ENCODE results near the gene GPR179.

GPR179 gene

DNA sequence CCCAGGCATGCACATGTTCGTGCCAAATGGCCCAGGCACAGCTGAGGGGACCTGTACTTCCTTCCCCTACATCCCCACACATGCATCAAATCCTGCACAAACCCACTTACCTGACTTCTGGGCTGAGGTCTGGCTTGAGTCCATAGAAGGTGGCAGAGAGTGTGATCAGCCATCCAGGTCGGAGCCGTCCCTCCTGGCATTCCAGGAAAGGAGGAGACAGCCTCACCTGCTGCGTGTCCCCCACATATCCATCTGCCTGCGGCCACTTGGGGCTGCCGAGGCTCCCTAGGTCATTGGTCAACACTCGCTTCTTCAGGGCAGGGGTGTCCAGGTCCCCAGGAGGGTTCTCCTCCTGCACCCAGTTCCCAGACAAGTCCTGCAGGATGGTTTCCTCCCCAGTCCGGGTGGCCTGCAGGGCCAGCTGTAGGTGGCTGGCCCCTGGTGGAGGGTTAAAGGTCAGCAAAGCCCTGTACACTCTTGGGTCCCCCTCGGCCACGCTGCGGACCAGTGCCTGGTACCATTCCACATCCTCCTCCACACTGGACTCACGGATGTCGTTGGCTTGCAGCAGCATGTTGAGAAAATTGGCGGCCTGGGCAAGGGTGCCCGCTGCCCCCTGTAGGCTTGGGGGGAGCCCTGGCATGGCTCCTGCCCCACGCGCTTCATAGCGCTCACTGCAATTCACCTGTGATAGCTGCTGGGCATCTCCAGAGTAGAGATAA, 709 bp downstream of the GPR179 start:
- TF ChIP-seq, protein P1, sequence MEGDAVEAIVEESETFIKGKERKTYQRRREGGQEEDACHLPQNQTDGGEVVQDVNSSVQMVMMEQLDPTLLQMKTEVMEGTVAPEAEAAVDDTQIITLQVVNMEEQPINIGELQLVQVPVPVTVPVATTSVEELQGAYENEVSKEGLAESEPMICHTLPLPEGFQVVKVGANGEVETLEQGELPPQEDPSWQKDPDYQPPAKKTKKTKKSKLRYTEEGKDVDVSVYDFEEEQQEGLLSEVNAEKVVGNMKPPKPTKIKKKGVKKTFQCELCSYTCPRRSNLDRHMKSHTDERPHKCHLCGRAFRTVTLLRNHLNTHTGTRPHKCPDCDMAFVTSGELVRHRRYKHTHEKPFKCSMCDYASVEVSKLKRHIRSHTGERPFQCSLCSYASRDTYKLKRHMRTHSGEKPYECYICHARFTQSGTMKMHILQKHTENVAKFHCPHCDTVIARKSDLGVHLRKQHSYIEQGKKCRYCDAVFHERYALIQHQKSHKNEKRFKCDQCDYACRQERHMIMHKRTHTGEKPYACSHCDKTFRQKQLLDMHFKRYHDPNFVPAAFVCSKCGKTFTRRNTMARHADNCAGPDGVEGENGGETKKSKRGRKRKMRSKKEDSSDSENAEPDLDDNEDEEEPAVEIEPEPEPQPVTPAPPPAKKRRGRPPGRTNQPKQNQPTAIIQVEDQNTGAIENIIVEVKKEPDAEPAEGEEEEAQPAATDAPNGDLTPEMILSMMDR (IDR thresholded peaks at IDR 0.05; ENCODE audit: low read depth, low read length, missing control alignments): no peak
- H3K4me3 ChIP-seq (replicated peaks; ENCODE audit: low read depth, low read length): no peak overlapping the region
- DNase-seq (ENCODE audit: extremely low read depth, low read depth): no peak

DNA sequence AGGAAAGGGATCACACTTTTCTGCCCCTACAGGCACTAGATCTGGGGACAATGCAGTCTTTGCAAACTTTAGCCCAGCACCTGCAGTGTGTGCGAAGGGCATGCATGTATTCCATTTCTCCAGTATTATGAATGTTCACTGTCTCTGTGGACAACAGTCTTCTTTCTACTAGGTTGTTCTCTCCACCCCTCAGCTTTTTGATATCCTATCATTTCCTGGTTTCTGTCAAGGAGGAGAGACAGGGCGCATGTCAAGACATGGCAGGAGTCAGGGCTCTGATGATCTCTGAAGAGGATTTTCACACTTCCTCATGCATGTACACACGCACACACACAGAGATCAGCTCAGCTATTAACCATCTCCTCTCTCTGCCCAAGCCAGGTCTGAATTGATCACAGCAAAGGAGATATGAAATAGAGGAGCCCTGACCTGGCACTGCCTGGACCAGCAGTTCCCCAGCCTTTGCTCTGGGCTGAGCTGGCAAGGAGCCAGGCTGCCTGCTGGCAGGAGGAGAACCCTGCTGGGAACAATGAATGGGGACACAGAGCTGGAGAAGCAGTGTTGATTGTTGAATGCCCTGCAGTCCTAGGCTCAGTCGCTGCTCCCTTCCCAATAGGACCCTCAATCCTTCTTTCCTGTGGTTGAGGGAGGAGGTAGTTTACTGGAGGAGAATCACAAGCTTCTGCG, 2.6 kb downstream of the GPR179 start:
- no peak overlapping the region for H3K4me3 ChIP-seq (replicated peaks; ENCODE audit: low read depth, low read length)
- no peak for DNase-seq (ENCODE audit: extremely low read depth, low read depth)
- TF ChIP-seq, protein P1 (IDR thresholded peaks at IDR 0.05; ENCODE audit: low read depth, low read length, missing control alignments): no peak

DNA sequence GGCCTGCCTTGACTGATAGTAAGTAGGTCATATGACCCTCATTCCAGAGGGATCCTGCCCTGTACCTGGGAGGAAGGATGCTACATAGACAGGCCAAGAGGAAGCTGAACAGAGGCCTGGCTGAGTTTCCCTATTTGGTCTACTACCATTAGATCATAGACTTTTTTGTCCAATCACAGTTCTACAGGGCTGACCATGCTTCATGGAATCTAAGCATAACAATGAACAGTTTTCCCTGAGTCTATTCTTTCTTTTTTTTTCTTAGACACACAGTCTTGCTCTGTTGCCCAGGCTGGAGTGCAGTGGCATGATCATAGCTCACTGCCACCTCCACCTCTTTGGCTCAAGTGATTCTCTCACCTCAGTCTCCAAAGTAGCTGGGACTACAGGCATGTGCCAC, 3.9 kb downstream of the GPR179 start:
- TF ChIP-seq, protein P1 (IDR thresholded peaks at IDR 0.05; ENCODE audit: low read depth, low read length, missing control alignments): no peak
- H3K4me3 ChIP-seq (replicated peaks; ENCODE audit: low read depth, low read length): no peak overlapping the region
- no peak for DNase-seq (ENCODE audit: extremely low read depth, low read depth)

DNA sequence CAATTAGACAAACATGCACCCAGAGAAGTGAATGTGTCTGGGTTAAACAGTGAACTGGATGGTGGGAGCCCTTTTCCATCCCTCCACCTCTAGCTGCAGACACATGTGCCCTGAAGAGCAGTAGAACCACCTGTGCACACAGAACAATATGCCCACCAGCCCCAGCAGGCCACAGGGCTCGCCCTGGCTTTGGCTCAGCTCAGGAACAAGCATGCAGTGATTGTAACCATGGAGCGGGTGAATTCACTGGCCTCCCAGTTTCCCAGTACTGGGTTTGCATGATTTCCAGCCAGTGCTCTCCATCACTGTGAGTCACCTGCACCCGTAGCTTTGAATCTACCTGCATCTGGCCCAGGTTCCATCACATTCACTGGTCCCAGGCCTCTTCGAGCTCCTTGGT, 5.2 kb downstream of the GPR179 start:
- no peak for DNase-seq (ENCODE audit: extremely low read depth, low read depth)
- TF ChIP-seq, protein P1 (IDR thresholded peaks at IDR 0.05; ENCODE audit: low read depth, low read length, missing control alignments): no peak
- H3K4me3 ChIP-seq (replicated peaks; ENCODE audit: low read depth, low read length): no peak overlapping the region

DNA sequence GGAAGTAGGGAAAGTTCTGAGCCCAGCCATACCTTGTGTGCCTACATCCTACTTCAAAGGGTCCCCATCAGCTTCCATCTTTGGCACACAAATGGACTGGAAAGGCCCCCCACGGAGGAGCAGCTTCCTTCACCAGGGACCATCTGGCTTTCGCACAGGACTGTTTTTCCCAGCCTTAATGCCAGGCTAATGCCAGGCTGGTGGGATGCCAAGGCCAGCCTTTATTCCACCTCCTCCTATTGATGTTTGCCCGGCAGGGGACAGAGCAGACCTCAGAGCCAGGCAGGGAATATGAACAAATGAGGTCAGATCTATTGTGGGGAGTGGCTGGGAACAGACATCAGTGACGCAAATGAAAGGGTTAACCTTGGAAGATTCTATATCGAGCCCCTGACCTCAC, 5.7 kb downstream of the GPR179 start:
- TF ChIP-seq, protein P1 (IDR thresholded peaks at IDR 0.05; ENCODE audit: low read depth, low read length, missing control alignments): no peak
- no peak for DNase-seq (ENCODE audit: extremely low read depth, low read depth)
- H3K4me3 ChIP-seq (replicated peaks; ENCODE audit: low read depth, low read length): no peak overlapping the region

DNA sequence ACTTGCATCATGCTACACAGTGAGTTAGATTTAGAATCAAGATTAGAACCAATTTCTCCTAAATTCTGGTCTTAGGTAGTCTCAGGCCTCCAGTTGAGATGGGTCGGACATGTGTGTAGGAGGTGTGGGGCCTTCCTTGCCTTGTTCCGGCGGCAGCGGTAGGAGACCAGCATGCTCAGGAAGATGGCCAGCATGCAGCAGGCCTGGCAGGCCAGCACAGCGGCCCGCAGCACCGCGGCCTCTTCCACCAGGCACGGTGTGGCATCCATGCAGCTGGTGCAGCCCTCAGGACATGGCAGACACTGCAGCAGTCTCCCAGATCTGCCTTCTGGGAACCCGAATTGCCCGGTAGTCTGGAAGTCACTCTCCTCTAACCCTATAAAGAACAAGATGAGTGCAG, 6.9 kb downstream of the GPR179 start:
- TF ChIP-seq, protein P1 (IDR thresholded peaks at IDR 0.05; ENCODE audit: low read depth, low read length, missing control alignments): no peak
- DNase-seq (ENCODE audit: extremely low read depth, low read depth): no peak
- no peak overlapping the region for H3K4me3 ChIP-seq (replicated peaks; ENCODE audit: low read depth, low read length)
